Activated T-cell treated with anti-CD3 and anti-CD28 coated beads, Interleukin-2, amount 50 U/mL, for 24 hours (primary cell): Measurements from ENCODE around the gene ZBED4.

Experiments
- DNase-seq: peaks from one replicate; pipeline ENCODE4 v3.0.0-alpha.2; 2020
- H3K27ac Mint-ChIP-seq: 2 replicates; pipeline ENCODE4 v1.8.0; 2020; ENCODE audit warnings: mild to moderate bottlenecking, mixed read lengths
- H3K27me3 Mint-ChIP-seq: 2 replicates; pipeline ENCODE4 v1.8.0; 2020; ENCODE audit warnings: mixed read lengths
- H3K36me3 Mint-ChIP-seq: 2 replicates; pipeline ENCODE4 v1.8.0; 2020; ENCODE audit warnings: low read depth, mixed read lengths
- H3K4me1 Mint-ChIP-seq: 2 replicates; pipeline ENCODE4 v1.8.0; 2020; ENCODE audit warnings: low read depth, mixed read lengths
- H3K4me3 Mint-ChIP-seq: 2 replicates; pipeline ENCODE4 v1.8.0; 2020; ENCODE audit warnings: mild to moderate bottlenecking, moderate library complexity, mixed read lengths
- H3K9me3 Mint-ChIP-seq: 2 replicates; pipeline ENCODE4 v1.8.0; 2020; ENCODE audit warnings: mixed read lengths

The ZBED4 gene

GRCh38 chr22:49872347-49872746, 18.7 kb downstream of the ZBED4 start:
- Mint-ChIP-seq H3K36me3 (peaks cover 66% of the 10 kb centered on the region), H3K9me3 (peaks cover 16% of the 10 kb centered on the region), H3K27me3 (no peaks in the 10 kb centered on the region), H3K27ac (no peak overlapping the region), H3K4me1 (peaks cover 54% of the 10 kb centered on the region), H3K4me3 (no peak overlapping the region)
- DNase-seq: no peak

GRCh38 chr22:49873228-49873940, 19.7 kb downstream of the ZBED4 start:
- Mint-ChIP-seq H3K36me3 (peaks cover 62% of the 10 kb centered on the region), H3K9me3 (peaks cover 16% of the 10 kb centered on the region), H3K27me3 (no peaks in the 10 kb centered on the region), H3K4me1 (peaks cover 44% of the 10 kb centered on the region), H3K27ac (peak overlapping the region; percentile 24), H3K4me3 (no peak overlapping the region)
- DNase-seq: no peak

DNA sequence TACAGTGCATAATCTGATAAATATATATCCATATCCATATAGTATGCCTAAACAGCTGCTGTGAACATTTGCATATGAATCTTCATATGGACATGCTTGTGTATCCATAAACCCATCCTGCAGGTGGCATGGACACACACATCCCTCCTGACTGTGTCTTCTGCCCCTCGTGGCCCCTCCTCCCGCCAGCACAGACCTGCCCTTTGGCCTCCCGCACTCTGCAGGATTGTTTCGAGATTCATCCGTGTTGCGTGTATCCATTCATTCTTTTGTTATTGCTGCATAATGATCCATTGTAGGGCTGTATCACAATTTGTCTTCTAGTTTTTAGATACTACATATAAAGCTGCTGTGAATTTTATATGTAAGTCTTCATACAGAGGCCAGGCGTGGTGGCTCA, 24.0 kb downstream of the ZBED4 start:
- H3K27ac Mint-ChIP-seq: no peak overlapping the region

GRCh38 chr22:49878206-49878605, 24.6 kb downstream of the ZBED4 start:
- peaks cover 42% of the 10 kb centered on the region for H3K36me3 Mint-ChIP-seq
- H3K9me3 Mint-ChIP-seq: no peaks in the 10 kb centered on the region
- H3K27me3 Mint-ChIP-seq: no peaks in the 10 kb centered on the region
- no peak overlapping the region for H3K27ac Mint-ChIP-seq
- H3K4me3 Mint-ChIP-seq: no peak overlapping the region
- no peak for DNase-seq
- peaks cover 39% of the 10 kb centered on the region for H3K4me1 Mint-ChIP-seq

More for the DNA sequence above, 24.0 kb downstream of the ZBED4 start:
- H3K4me3 Mint-ChIP-seq: no peak overlapping the region
- no peak for DNase-seq
- peaks cover 38% of the 10 kb centered on the region for H3K36me3 Mint-ChIP-seq
- peaks cover 39% of the 10 kb centered on the region for H3K4me1 Mint-ChIP-seq
- H3K9me3 Mint-ChIP-seq: no peaks in the 10 kb centered on the region
- H3K27me3 Mint-ChIP-seq: no peaks in the 10 kb centered on the region

DNA sequence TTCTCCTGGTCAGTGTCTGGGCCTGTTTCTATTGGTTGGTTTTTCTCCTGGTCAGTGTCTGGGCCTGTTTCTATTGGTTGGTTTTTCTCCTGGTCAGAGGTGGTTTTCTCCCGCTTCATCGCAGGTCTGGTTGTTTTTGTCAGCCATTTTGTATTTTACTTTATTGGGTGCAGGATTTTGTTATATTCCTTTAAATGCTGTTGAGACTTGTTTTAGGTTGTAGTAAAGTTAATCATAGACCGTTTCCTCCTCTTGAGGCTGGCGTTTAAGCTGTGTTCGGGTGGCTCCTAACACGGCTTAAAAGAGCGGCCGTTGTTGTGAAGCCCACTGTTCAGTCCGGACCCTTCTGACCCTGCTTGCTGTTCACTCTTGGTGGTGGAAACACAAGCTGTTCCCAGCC, 26.2 kb downstream of the ZBED4 start:
- Mint-ChIP-seq H3K4me1 (peaks cover 32% of the 10 kb centered on the region), H3K36me3 (peaks cover 47% of the 10 kb centered on the region), H3K4me3 (no peak overlapping the region), H3K27ac (peak overlapping the region; percentile 62), H3K27me3 (no peaks in the 10 kb centered on the region), H3K9me3 (no peaks in the 10 kb centered on the region)
- no peak for DNase-seq

DNA sequence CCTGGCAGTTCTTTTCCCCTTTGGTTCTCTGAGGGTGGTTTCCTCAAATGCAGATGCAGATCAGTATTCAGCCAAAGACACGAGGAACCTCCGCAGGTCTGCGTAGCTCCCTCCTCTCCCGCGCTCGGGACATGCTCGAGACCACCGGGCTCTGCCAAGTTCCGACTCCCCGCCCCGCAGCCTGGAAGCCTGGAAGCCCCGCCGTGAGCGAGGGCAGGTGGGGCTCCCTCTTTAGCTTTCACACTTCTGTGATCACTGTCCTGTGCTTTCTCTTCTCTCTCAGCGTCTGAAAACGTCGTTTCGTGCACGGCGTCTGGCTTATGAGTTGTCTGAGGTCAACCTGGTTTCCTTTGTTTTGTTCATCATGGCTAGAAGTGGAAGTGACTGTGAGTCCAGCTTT, 26.6 kb downstream of the ZBED4 start:
- H3K27ac Mint-ChIP-seq: peak overlapping the region; percentile 62
- peak overlapping the region; percentile 7 for H3K4me3 Mint-ChIP-seq
- H3K4me1 Mint-ChIP-seq: peaks cover 30% of the 10 kb centered on the region
- H3K27me3 Mint-ChIP-seq: no peaks in the 10 kb centered on the region
- no peaks in the 10 kb centered on the region for H3K9me3 Mint-ChIP-seq
- DNase-seq: peak; percentile 32
- peaks cover 48% of the 10 kb centered on the region for H3K36me3 Mint-ChIP-seq

DNA sequence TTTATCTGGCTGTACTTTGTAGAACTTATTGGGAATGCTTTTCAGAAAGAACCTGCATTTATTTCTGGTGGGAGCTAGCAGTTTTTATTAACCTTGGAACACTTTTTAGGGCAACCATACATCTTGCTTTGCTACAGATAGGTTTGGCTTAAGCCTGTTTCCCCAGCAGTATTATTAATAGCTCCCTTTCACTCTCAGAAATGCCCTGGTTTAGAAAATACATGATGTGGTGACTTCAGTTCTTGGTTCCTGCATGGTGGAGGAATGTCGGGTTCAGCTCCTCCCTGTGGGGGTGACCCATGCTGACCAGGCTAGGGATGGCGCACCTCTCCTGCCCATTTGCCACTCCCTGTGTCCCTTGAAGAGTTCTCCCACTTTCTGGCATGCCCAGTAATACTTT, 28.2 kb downstream of the ZBED4 start:
- Mint-ChIP-seq H3K4me3 (no peak overlapping the region), H3K27ac (no peak overlapping the region), H3K9me3 (no peaks in the 10 kb centered on the region), H3K4me1 (peaks cover 26% of the 10 kb centered on the region), H3K27me3 (no peaks in the 10 kb centered on the region), H3K36me3 (peaks cover 53% of the 10 kb centered on the region)
- DNase-seq: no peak

DNA sequence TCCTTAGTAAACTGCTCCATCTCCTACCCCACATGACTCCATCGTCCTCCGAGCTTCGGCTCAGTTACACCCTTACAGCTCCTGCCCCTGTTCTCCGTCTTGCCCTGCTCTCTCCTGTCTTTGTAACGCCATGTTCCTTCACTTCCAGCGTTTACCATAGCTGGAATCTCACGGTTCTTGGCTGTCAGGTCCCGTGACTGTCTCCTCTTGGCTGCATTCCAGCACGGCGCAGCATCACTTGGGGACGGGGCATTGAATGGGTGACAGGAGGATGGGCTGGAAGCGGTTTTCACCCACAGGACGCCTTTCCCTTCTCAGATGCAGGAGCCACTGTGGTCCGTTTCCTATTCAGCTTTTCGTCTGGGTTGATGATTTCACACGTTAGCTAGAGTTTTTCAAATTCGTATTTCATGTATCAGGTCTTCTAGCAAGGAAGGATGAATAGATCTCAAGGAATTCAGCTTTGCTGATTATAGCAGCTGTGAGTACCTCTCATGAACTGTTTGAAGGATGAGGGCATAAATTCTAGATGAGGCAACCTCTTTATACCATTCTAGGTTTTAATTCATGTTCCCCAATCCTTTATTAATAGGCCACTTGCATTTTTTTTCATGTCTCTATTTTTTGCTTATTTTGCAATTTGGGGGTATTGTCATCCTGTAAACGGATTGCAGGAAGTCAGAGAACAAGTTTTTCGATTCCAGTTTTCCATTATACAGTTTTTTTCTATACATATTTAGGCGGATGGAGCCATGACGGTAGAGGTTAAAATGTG, 29.1 kb downstream of the ZBED4 start:
- Mint-ChIP-seq H3K27me3 (no peaks in the 10 kb centered on the region), H3K9me3 (no peaks in the 10 kb centered on the region), H3K4me1 (peaks cover 28% of the 10 kb centered on the region), H3K27ac (no peak overlapping the region), H3K36me3 (peaks cover 58% of the 10 kb centered on the region), H3K4me3 (no peak overlapping the region)
- DNase-seq: no peak

- Mint-ChIP-seq H3K27ac (no peak overlapping the region), H3K27me3 (no peaks in the 10 kb centered on the region), H3K4me3 (no peak overlapping the region), H3K4me1 (peaks cover 28% of the 10 kb centered on the region), H3K36me3 (peaks cover 60% of the 10 kb centered on the region), H3K9me3 (no peaks in the 10 kb centered on the region)
- DNase-seq: no peak
These were observed 29.6 kb downstream of the ZBED4 start for GRCh38 chr22:49883294-49883640.

DNA sequence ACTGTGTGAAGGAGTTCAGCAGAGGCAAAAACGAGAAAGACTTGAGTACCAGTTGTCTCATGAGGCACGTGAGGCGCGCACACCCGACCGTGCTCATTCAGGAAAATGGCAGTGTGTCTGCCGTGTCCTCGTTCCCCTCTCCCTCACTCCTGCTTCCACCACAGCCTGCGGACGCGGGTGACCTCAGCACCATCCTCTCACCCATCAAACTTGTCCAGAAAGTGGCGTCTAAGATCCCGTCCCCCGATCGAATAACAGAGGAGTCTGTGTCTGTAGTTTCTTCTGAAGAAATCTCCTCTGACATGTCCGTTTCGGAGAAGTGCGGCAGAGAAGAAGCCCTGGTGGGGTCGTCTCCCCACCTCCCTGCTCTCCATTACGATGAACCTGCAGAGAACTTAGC, 30.4 kb downstream of the ZBED4 start:
- H3K4me3 Mint-ChIP-seq: no peak overlapping the region
- H3K36me3 Mint-ChIP-seq: peaks cover 64% of the 10 kb centered on the region
- no peaks in the 10 kb centered on the region for H3K27me3 Mint-ChIP-seq
- no peaks in the 10 kb centered on the region for H3K9me3 Mint-ChIP-seq
- no peak for DNase-seq
- H3K4me1 Mint-ChIP-seq: peaks cover 28% of the 10 kb centered on the region
- no peak overlapping the region for H3K27ac Mint-ChIP-seq

DNA sequence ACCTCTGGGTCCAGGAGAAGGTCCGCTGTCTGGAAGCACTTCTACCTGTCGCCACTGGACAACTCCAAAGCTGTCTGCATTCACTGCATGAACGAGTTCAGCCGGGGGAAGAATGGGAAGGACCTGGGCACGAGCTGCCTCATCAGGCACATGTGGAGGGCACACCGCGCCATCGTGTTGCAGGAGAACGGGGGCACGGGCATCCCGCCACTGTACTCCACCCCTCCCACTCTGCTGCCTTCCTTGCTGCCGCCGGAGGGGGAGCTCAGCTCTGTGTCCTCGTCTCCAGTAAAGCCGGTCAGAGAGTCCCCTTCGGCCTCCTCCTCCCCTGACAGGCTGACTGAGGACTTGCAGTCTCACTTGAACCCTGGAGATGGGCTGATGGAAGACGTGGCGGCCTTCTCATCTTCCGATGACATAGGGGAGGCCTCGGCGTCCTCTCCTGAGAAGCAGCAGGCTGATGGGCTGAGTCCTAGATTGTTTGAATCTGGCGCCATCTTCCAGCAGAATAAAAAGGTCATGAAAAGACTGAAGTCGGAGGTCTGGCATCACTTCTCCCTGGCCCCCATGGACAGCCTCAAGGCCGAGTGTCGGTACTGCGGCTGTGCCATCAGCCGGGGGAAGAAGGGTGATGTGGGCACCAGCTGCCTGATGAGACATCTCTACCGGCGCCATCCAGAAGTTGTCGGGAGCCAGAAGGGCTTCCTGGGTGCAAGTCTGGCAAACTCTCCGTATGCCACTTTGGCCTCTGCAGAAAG, 31.0 kb downstream of the ZBED4 start:
- peaks cover 26% of the 10 kb centered on the region for H3K4me1 Mint-ChIP-seq
- DNase-seq: no peak
- no peaks in the 10 kb centered on the region for H3K9me3 Mint-ChIP-seq
- H3K36me3 Mint-ChIP-seq: peaks cover 70% of the 10 kb centered on the region
- no peak overlapping the region for H3K4me3 Mint-ChIP-seq
- H3K27ac Mint-ChIP-seq: no peak overlapping the region
- H3K27me3 Mint-ChIP-seq: no peaks in the 10 kb centered on the region

DNA sequence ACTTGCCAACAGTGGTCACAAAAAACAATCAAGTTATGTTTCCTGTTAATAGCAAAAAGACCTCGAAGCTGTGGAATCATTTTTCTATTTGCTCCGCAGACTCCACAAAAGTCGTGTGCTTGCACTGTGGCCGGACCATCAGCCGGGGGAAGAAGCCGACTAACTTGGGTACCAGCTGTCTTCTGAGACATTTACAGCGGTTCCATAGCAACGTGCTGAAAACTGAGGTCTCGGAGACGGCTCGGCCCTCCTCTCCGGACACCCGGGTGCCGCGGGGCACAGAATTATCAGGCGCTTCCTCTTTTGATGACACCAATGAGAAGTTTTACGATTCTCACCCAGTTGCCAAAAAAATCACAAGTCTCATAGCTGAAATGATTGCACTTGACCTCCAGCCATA, 31.6 kb downstream of the ZBED4 start:
- no peak overlapping the region for H3K27ac Mint-ChIP-seq
- H3K36me3 Mint-ChIP-seq: peaks cover 76% of the 10 kb centered on the region
- no peaks in the 10 kb centered on the region for H3K27me3 Mint-ChIP-seq
- no peak overlapping the region for H3K4me3 Mint-ChIP-seq
- DNase-seq: no peak
- H3K4me1 Mint-ChIP-seq: peaks cover 20% of the 10 kb centered on the region
- H3K9me3 Mint-ChIP-seq: no peaks in the 10 kb centered on the region

- Mint-ChIP-seq H3K4me1 (peaks cover 17% of the 10 kb centered on the region), H3K36me3 (peaks cover 82% of the 10 kb centered on the region), H3K27me3 (no peaks in the 10 kb centered on the region), H3K9me3 (no peaks in the 10 kb centered on the region), H3K4me3 (no peak overlapping the region), H3K27ac (no peak overlapping the region)
- DNase-seq: no peak
These were observed 32.2 kb downstream of the ZBED4 start for GRCh38 chr22:49885881-49886280.

DNA sequence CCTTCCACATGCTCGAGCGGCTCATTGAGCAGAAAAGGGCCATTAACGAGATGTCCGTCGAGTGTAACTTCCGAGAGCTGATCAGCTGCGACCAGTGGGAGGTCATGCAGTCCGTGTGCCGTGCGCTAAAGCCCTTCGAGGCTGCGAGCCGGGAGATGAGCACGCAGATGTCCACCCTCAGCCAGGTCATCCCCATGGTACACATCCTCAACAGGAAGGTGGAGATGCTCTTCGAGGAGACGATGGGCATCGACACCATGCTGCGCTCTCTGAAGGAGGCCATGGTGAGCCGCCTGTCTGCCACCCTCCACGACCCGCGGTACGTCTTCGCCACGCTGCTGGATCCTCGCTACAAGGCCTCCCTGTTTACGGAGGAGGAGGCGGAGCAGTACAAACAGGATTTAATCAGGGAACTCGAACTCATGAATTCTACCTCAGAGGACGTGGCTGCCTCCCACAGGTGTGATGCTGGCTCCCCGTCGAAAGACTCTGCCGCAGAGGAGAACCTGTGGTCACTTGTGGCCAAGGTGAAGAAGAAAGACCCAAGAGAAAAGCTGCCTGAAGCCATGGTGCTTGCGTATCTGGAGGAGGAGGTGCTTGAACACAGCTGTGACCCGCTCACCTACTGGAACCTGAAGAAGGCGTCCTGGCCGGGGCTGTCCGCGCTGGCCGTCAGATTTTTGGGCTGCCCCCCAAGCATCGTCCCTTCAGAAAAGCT, 32.9 kb downstream of the ZBED4 start:
- Mint-ChIP-seq H3K27ac (no peak overlapping the region), H3K36me3 (peaks cover 88% of the 10 kb centered on the region), H3K27me3 (no peaks in the 10 kb centered on the region), H3K9me3 (no peaks in the 10 kb centered on the region), H3K4me1 (peaks cover 13% of the 10 kb centered on the region), H3K4me3 (no peak overlapping the region)
- DNase-seq: no peak
